HCT116 (cell line): ENCODE results near the gene ADD3. TPM values are rescaled to one million over a fixed set of nuclear protein-coding genes. Genes with fewer than 3 reads are reported as not detected.

Experiments used
- ATAC-seq: fragments of 200-7000 bp; cut with Tn5 transposase; 2 replicates; pipeline ENCODE4 v1.9.1; 2020; ENCODE audit warnings: mild to moderate bottlenecking, moderate library complexity
- BruUV-seq: library from RNA; stranded (reverse); fragments of 400-500 nt; replicated peaks from 2 replicates; lab custom pipeline; 2021; lab: Mats Ljungman, UMichigan
- CTCF ChIA-PET: fragments of 300-600 bp; sonication (Branson Sonifier 250); formaldehyde crosslinking; loops from one replicate; lab custom pipeline; 2021; ENCODE audit warnings: antibody characterized with exemption; lab: Charles Lee
- POLR2A ChIA-PET: fragments of 300-600, 350-600 bp; sonication (Branson Sonifier 250); formaldehyde crosslinking; loops from one replicate; lab custom pipeline; 2021; ENCODE audit warnings: antibody characterized with exemption; lab: Charles Lee
- RAD21 ChIA-PET, 2 experiments: fragments of 300-600 bp; sonication (Branson Sonifier 250); formaldehyde crosslinking; loops; one replicate each; lab custom pipeline; 2023; ENCODE audit warnings: low total read pairs in 2 of 2; ENCODE audit not compliant: uncharacterized antibody in 2 of 2, unreplicated experiment in 2 of 2, low non-redundant PET in 1 of 2; lab: Charles Lee
- DNase-seq: peaks from one replicate; pipeline ENCODE4 v3.0.0-alpha.2; 2010; ENCODE audit warnings: low read depth, low spot score
- H2AFZ ChIP-seq: fragments of 200-600 bp; shearing (Covaris generic), sonication (generic); 2 replicates; pipeline ENCODE4 v1.6.1; 2017; ENCODE audit warnings: low read depth, mixed run types, mixed read lengths, antibody characterized with exemption, low read length; ENCODE audit not compliant: poor library complexity, severe bottlenecking
- H3K27ac ChIP-seq: 2 replicates; pipeline ENCODE4 v1.5.1; 2012; ENCODE audit warnings: low read depth, low read length
- H3K27me3 ChIP-seq: fragments of 200-600 bp; sonication (generic); 2 replicates; pipeline ENCODE4 v1.6.1; 2016; ENCODE audit warnings: mixed run types, low read length, mixed read lengths; ENCODE audit not compliant: insufficient read depth
- H3K36me3 ChIP-seq, 2 experiments: fragments of 200-500 bp in 1 of 2; fragments of 200-600 bp in 1 of 2; sonication (Bioruptor generic) in 1 of 2; sonication (generic) in 1 of 2; 2 replicates each; pipeline versions ENCODE4 v1.5.1 to v1.6.1; 2014 to 2016; ENCODE audit warnings: low read length in 2 of 2, inconsistent platforms in 1 of 2, mixed read lengths in 1 of 2, mixed run types in 1 of 2; ENCODE audit not compliant: insufficient read depth in 2 of 2, control insufficient read depth in 1 of 2
- H3K4me1 ChIP-seq, 2 experiments: fragments of 200-600 bp in 1 of 2; sonication (generic) in 1 of 2; 2 replicates each; pipeline versions ENCODE4 v1.5.1 to v1.6.1; 2012 to 2017; ENCODE audit warnings: low read length in 2 of 2, inconsistent platforms in 1 of 2, mild to moderate bottlenecking in 1 of 2, mixed read lengths in 1 of 2, mixed run types in 1 of 2, moderate library complexity in 1 of 2; ENCODE audit not compliant: insufficient read depth in 2 of 2, control insufficient read depth in 1 of 2
- H3K4me2 ChIP-seq: fragments of 200-600 bp; sonication (generic); 2 replicates; pipeline ENCODE4 v1.6.1; 2017; ENCODE audit warnings: mixed run types, low read length, mixed read lengths
- H3K4me3 ChIP-seq, 2 experiments: fragments of 200-600 bp in 1 of 2; sonication (generic) in 1 of 2; replicated peaks in 1 of 2; 2 replicates each; pipeline ENCODE4 v1.5.1; 2011 to 2016; ENCODE audit warnings: low read length in 2 of 2, control low read depth in 1 of 2, low read depth in 1 of 2, mild to moderate bottlenecking in 1 of 2, mixed read lengths in 1 of 2, mixed run types in 1 of 2
- H3K79me2 ChIP-seq: fragments of 200-600 bp; sonication (generic); 2 replicates; pipeline ENCODE4 v1.6.1; 2017; ENCODE audit warnings: mild to moderate bottlenecking, mixed run types, low read length, moderate library complexity, mixed read lengths; ENCODE audit not compliant: insufficient read depth
- H3K9ac ChIP-seq: fragments of 200-600 bp; sonication (generic); 2 replicates; pipeline ENCODE4 v1.6.1; 2016; ENCODE audit warnings: low read length, mixed read lengths
- H3K9me2 ChIP-seq: fragments of 200-600 bp; sonication (generic), shearing (Covaris generic); 2 replicates; pipeline ENCODE4 v1.6.1; 2017; ENCODE audit warnings: mixed run types, mild to moderate bottlenecking, moderate library complexity; ENCODE audit not compliant: insufficient read depth
- H3K9me3 ChIP-seq, 2 experiments: fragments of 200-500 bp in 1 of 2; fragments of 200-600 bp in 1 of 2; sonication (Bioruptor generic) in 1 of 2; sonication (generic) in 1 of 2; 2 replicates each; pipeline ENCODE4 v1.6.1; 2014 to 2017; ENCODE audit warnings: low read length in 2 of 2, mixed read lengths in 2 of 2, inconsistent platforms in 1 of 2, low read depth in 1 of 2, mild to moderate bottlenecking in 1 of 2, mixed run types in 1 of 2, moderate library complexity in 1 of 2; ENCODE audit not compliant: control insufficient read depth in 1 of 2, insufficient read depth in 1 of 2
- H4K20me1 ChIP-seq: fragments of 200-600 bp; sonication (generic), shearing (Covaris generic); 2 replicates; pipeline ENCODE4 v1.6.1; 2017; ENCODE audit warnings: mixed run types, mild to moderate bottlenecking, moderate library complexity; ENCODE audit not compliant: insufficient read depth
- ATF3 ChIP-seq: IDR thresholded peaks from 2 replicates; pipeline ENCODE4 v1.6.1; 2012
- CBX3 ChIP-seq: IDR thresholded peaks from 2 replicates; pipeline ENCODE4 v1.6.1; 2012; ENCODE audit warnings: low read depth
- CEBPB ChIP-seq: IDR thresholded peaks from 2 replicates; pipeline ENCODE4 v1.6.1; 2012; ENCODE audit warnings: low read depth
- CTCF ChIP-seq, 3 experiments: fragments of 200-600 bp in 1 of 3; sonication (generic) in 1 of 3; IDR thresholded peaks in 2 of 3; conservative IDR thresholded peaks in 1 of 3; 2 replicates each; pipeline ENCODE4 v1.5.1; 2012 to 2017; ENCODE audit warnings: low read depth in 2 of 3, low read length in 2 of 3, antibody characterized with exemption in 1 of 3, borderline replicate concordance in 1 of 3, control low read depth in 1 of 3, mild to moderate bottlenecking in 1 of 3, mixed read lengths in 1 of 3, mixed run types in 1 of 3, moderate library complexity in 1 of 3; ENCODE audit not compliant: insufficient read depth in 1 of 3
- ELF1 ChIP-seq: IDR thresholded peaks from 2 replicates; pipeline ENCODE4 v1.6.1; 2012; ENCODE audit warnings: low read depth, borderline replicate concordance
- EZH2 ChIP-seq: fragments of 200-600 bp; sonication (generic); IDR thresholded peaks from 2 replicates; pipeline ENCODE4 v1.6.1; 2017; ENCODE audit warnings: antibody characterized with exemption, mixed run types
- EZH2phosphoT487 ChIP-seq: fragments of 200-600 bp; IDR thresholded peaks from 2 replicates; pipeline ENCODE4 v1.6.1; 2018; ENCODE audit warnings: antibody characterized with exemption, borderline replicate concordance
- FOSL1 ChIP-seq: IDR thresholded peaks from 2 replicates; pipeline ENCODE4 v1.6.1; 2012; ENCODE audit warnings: low read depth
- JUND ChIP-seq: IDR thresholded peaks from 2 replicates; pipeline ENCODE4 v1.6.1; 2012
- MAX ChIP-seq: IDR thresholded peaks from 2 replicates; pipeline ENCODE4 v1.6.1; 2012
- POLR2A ChIP-seq: IDR thresholded peaks from 2 replicates; pipeline ENCODE4 v1.7.0; 2011; ENCODE audit warnings: borderline replicate concordance; ENCODE audit not compliant: insufficient read depth, insufficient read length; ENCODE audit errors: extremely low read depth
- REST ChIP-seq: IDR thresholded peaks from 2 replicates; pipeline ENCODE4 v1.6.1; 2012; ENCODE audit warnings: low read depth
- SIN3A ChIP-seq: IDR thresholded peaks from 2 replicates; pipeline ENCODE4 v1.6.1; 2012; ENCODE audit warnings: low read depth
- SP1 ChIP-seq: IDR thresholded peaks from 2 replicates; pipeline ENCODE4 v1.6.1; 2012; ENCODE audit warnings: low read depth
- YY1 ChIP-seq: IDR thresholded peaks from 2 replicates; pipeline ENCODE4 v1.6.1; 2011; ENCODE audit warnings: low read length, low read depth, moderate library complexity, mild to moderate bottlenecking; ENCODE audit not compliant: insufficient replicate concordance; ENCODE audit errors: extremely low read depth
- ZBTB33 ChIP-seq: IDR thresholded peaks from 2 replicates; pipeline ENCODE4 v1.6.1; 2011; ENCODE audit warnings: mild to moderate bottlenecking, low read length, moderate library complexity; ENCODE audit not compliant: insufficient replicate concordance; ENCODE audit errors: extremely low read depth
- intact Hi-C: fragments of 100-400 bp; cut with micrococcal nuclease; formaldehyde crosslinking; loops from 2 replicates; pipeline ENCODE4 v1.10.0; 2022
- total RNA-seq: library from RNA; stranded (reverse); gene quantifications from one replicate; pipeline ENCODE4 v1.2.1, GENCODE V29; 2021; ENCODE audit not compliant: unreplicated experiment

The ADD3 gene
- total RNA-seq, 1 experiment from 2014 or later = 41.1 TPM

DNA sequence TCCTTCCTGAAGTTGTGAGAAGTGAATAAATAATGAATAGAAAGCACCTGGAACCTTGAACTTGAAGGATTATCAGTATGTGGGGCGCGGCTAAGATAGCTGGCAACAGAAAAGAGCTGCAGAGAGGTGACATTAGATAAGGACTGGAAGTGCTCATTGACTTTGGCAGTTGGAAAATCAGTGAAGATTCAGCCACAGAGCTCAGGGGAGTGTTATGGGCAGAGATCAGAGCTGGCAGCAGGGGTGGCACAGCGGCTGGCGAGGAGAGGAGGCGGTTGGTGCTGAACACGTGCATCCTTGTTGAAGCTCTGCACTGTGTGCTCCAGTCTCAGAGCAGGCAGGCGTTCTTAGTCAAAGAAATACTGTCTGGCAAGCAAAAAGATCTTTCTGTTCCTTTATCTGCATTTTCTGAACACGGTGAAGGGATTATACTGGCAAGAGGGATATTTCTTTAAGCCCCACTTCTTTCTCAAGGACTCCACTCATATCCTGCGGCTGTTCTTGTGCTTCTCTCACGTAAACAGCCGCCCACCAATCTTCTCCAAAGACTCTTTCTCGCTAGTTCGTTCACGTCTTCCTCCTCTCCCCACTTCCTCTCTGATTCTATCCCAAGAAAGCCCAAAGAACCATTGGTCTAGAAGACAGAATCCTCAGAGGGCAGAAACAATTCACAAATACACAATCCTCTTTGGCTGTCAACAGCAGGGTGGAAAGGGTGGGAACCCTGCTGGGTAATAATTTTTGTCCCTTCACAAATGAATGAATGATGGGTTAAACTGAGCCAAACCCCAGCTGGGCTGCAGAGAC, 38.6 kb upstream of the ADD3 start:
- BruUV-seq = no TSS peak

More for the DNA sequence above, 38.6 kb upstream of the ADD3 start:
- Histone ChIP-seq H3K36me3 (no peaks in the 10 kb centered on the region), H2AFZ (no peak overlapping the region), H3K9ac (no peak overlapping the region), H3K27ac (no peak overlapping the region), H3K9me2 (no peaks in the 10 kb centered on the region), H3K4me1 (no peaks in the 10 kb centered on the region), H3K4me3 (no peak overlapping the region), H3K79me2 (no peaks in the 10 kb centered on the region), H3K4me2 (no peak overlapping the region), H4K20me1 (no peaks in the 10 kb centered on the region), H3K9me3 (no peaks in the 10 kb centered on the region), H3K27me3 (no peaks in the 10 kb centered on the region)
- ChIA-PET RAD21 (no interaction called here), CTCF (interaction anchor here (2.4 kb wide), 1 partner anchor 9 kb away, joined by 24 read pairs; no protein-coding TSS in a partner anchor), POLR2A (no interaction called here)
- intact Hi-C loops = no loop called here
- ATAC-seq (no peak), DNase-seq (no peak)
- TF ChIP-seq MAX (no peak), EZH2phosphoT487 (no peak), YY1 (no peak), ELF1 (no peak), SIN3A (no peak), CBX3 (no peak), CTCF (IDR thresholded peaks at IDR 0.05 in 2 of 3, conservative IDR thresholded peaks at IDR 0.05 in 1 of 3; ENCODE audit: borderline replicate concordance in 1 of 3, insufficient read depth in 1 of 3, low read depth in 2 of 3, low read length in 2 of 3) (no peak), JUND (no peak), FOSL1 (no peak), CEBPB (no peak), SP1 (no peak), EZH2 (no peak), REST (no peak), ATF3 (no peak), ZBTB33 (no peak), POLR2A (no peak)
